GM12872 (cell line): ENCODE data around the gene LRRD1.

Experiments
- TF ChIP-seq, protein P1 (sequence below): IDR thresholded peaks from 3 replicates; pipeline ENCODE4 v1.5.1; 2011; ENCODE audit warnings: low read depth, mild to moderate bottlenecking, low read length, moderate library complexity; ENCODE audit not compliant: insufficient read depth

LRRD1 gene

DNA sequence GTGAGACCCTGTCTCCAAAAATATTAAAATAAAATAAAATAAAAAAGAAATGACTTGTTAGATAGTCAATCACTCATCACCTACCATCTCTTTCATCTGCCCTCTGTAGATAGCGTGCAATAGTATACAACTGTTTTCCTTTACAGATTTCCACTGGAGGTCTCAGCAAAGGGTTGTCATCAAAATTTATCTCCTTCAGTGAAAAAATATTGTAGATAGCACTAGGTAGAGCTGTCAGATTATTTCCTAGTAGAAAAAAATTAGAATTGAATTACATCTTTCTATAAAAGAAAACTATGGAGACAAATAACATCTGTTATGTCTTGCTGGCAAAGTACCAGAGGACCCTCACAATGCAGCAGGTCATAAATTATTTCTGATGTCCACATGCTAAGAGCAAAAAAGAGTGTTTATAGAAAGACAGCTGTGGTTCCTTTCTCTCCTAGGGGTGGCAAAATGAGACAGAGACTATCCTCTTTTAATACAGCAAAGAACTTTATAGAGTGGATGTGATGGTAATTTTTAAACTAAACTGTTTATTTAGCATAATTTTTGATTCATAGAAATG is 28.4 kb downstream of the LRRD1 start:
- TF ChIP-seq, protein P1, sequence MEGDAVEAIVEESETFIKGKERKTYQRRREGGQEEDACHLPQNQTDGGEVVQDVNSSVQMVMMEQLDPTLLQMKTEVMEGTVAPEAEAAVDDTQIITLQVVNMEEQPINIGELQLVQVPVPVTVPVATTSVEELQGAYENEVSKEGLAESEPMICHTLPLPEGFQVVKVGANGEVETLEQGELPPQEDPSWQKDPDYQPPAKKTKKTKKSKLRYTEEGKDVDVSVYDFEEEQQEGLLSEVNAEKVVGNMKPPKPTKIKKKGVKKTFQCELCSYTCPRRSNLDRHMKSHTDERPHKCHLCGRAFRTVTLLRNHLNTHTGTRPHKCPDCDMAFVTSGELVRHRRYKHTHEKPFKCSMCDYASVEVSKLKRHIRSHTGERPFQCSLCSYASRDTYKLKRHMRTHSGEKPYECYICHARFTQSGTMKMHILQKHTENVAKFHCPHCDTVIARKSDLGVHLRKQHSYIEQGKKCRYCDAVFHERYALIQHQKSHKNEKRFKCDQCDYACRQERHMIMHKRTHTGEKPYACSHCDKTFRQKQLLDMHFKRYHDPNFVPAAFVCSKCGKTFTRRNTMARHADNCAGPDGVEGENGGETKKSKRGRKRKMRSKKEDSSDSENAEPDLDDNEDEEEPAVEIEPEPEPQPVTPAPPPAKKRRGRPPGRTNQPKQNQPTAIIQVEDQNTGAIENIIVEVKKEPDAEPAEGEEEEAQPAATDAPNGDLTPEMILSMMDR, result no peak

DNA sequence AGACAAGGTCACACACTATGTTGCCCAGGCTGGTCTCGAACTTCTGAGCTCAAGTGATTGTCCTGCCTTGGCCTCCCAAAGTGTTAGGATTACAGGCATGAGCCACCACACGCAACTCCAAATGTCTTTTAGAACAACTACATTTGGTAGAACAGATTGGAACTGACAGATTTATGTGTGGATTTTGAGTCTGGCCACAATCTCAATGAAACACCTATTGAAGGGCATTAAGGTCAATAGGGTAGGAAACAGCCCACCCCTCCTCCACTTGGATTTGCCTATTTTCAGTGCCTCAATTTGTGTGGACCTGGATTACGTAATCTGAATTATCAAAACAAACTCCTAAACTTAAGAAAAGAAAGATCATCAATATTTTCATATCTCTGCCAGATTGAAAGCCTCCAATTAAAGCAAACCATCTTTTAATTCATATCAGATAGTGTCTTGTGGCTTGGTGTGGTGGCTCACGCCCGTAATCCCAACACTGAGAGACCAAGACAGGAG is 29.2 kb downstream of the LRRD1 start:
- TF ChIP-seq, protein P1, result no peak

DNA sequence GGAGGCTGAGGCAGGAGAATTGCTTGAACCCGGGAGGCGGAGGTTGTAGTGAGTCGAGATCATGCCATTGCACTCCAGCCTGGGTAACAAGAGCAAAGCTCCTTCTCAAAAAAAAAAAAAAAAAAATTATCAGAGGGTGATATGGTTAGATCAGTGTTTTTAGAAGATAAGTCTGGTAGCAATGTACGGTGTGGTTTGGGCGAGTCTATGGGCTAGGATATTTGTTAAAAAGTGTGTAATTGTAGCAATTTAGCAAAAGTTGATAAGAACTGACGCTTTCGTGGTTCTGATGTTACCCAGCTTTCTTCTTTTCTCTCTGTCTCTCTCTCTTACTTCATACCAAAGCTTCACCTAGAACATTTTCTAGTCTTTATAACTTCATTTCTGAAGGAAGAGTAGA is 37.8 kb downstream of the LRRD1 start:
- TF ChIP-seq, protein P1, result no peak

DNA sequence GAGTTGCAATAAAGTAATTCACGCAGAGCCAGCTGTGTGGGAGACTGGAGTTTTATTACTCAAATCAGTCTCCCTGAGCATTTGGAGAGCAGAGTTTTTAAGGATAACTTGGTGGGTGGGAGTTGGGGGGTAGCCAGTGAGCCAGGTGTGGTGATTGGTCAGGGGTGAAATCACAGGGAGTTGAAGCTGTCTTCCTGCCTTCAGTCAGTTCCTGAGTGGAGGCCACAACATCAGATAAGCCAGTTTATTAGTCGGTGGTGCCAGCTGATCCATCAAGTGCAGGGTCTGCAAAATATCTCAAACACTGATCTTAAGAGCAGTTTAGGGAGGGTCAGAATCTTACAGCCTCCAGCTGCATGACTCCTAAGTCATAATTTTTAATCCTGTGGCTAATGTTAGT is 41.4 kb downstream of the LRRD1 start:
- TF ChIP-seq, protein P1, result no peak

DNA sequence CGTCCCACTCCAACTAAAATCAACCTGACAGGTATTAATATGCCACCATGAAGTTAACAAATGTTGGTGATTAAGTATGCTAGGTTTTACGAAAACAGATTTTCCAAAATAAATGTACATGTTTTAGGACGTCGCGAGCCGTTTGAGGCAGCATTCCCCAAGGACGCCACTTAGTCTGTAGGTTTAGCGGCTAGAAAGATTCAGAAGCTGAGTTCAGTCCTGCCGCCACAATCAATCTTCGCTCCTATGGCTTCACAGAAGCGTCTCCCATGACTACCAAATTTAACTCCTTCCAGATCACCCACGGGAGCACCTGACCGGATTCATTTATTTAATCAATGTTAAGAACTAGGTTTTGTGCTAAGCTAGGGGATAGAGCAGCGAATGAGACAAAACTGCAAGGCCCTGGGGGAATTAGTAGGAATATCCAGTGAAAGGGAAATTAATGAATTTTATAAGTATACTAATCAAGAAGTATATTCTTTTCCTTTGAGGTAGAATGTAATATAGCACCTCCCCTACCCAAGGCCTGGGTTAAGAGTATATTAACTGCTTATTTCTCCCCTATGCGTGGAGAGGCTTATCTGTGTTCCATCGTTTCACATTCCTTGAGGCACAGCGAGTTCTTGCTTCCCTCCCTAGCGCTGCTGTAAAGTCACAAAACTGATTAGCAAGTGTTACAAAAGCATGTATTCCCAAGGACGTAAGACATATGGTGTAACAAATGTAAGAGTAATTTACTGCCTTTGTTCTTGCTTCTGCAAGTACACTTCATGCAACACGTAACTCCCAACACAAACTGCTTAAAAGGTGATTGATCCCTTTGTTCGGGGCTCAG is 43.7 kb downstream of the LRRD1 start:
- TF ChIP-seq, protein P1, result no peak

DNA sequence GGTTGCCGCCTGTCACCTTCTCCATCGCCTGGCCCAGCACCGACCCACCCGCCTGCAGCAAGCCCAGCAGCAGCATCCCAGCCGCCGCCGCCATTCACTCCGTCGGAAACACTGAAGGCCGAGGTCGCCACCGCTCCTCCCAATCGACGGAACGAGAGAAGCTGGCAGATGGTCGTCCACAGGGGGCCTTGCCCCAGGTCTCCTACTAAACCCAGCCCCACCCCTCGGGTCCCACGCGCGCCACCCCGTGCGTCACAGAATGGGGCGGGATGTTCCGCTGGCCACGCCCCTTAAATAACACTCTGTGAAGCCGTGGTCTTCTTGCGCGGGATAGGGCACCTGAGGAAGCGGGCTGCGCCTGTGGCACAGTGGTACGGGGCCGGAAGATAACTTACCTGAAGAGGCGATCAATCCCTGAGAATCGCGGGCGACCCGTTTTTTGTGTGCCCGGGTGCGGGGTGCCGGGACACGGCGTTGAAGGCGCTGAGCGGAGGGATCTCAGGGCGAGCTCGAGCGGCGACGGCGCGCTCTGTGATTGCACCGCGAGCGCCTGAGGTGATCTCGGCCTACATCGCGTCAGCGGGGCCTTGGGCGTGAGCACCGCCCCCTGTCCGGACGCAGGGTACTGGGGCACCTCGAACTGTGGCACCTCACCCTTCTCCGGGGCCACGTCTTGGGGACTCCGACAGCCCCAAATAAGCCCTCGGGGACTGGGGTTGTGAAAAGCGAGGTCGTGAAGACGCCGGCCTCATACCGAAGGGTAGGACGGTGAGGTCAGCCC is 44.5 kb downstream of the LRRD1 start, which contains the start of gene CYP51A1:
Gene CYP51A1 (minus strand): TSS at position 207 of the 781 bp plus-strand sequence. CDS start 113 bp downstream, at position 94.
- TF ChIP-seq, protein P1, result no peak

DNA sequence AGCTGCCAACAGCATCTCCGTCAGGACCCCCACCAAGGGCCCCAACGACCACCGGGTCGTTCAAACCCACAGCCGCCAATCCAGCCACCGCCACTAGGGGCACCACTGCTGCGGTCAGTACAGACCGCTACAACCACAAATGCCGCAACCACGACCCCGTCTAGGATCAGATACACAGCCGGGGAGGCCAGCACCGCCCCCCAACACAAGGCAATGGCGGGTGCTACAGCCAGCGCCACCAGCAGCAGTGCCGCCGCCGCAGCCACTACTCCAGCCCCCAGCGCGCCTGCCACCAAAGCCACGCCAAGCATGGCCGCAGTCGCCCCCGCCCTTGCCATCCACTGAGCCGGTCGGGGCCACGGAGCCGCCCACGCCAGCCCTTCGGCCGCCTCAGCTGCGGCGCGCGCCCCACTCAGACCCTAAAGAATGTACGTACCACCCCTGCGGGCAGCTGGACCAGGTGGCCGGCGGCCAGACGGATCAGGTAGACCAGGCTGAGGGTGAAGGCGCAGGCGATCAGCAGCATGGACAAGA is 45.1 kb downstream of the LRRD1 start:
- TF ChIP-seq, protein P1, result peak; percentile 84
